ENCODE results near the gene VPS51.

VPS51 gene

GRCh38 chr11:65089621-65090020 lies 6.4 kb upstream of the VPS51 start:
- peaks cover 10% of the 10 kb centered on the region for H3K4me1 ChIP-seq (ENCODE audit: control insufficient read depth, insufficient read depth, low read length)
- no peaks in the 10 kb centered on the region for H3K9me3 ChIP-seq (ENCODE audit: control insufficient read depth in 2 of 2, low read length in 2 of 2)
- H3K36me3 ChIP-seq (ENCODE audit: control insufficient read depth in 2 of 2, insufficient read depth in 2 of 2, low read length in 2 of 2), result peaks cover 28 to 35% of the 10 kb centered on the region in 2 donors
- no peak overlapping the region for H3K4me3 ChIP-seq (ENCODE audit: low read length in 2 of 2)
- H3K27me3 ChIP-seq (ENCODE audit: control insufficient read depth in 1 of 2, insufficient read depth in 2 of 2, low read length in 2 of 2), result no peaks in the 10 kb centered on the region
- no peak overlapping the region for H3K9ac ChIP-seq (ENCODE audit: low read length in 2 of 2)
- H3K27ac ChIP-seq (ENCODE audit: low read length), result no peak overlapping the region

- H3K4me1 ChIP-seq (ENCODE audit: control insufficient read depth, insufficient read depth, low read length), result peaks cover 2% of the 10 kb centered on the region
- H3K9me3 ChIP-seq (ENCODE audit: control insufficient read depth in 2 of 2, low read length in 2 of 2), result no peaks in the 10 kb centered on the region
- H3K27me3 ChIP-seq (ENCODE audit: control insufficient read depth in 1 of 2, insufficient read depth in 2 of 2, low read length in 2 of 2), result no peaks in the 10 kb centered on the region
- no peak overlapping the region for H3K9ac ChIP-seq (ENCODE audit: low read length in 2 of 2)
- H3K36me3 ChIP-seq (ENCODE audit: control insufficient read depth in 2 of 2, insufficient read depth in 2 of 2, low read length in 2 of 2), result peaks cover 23 to 31% of the 10 kb centered on the region in 2 donors
- H3K4me3 ChIP-seq (ENCODE audit: low read length in 2 of 2), result no peak overlapping the region
- no peak overlapping the region for H3K27ac ChIP-seq (ENCODE audit: low read length)
These were observed 5.4 kb upstream of the VPS51 start for GRCh38 chr11:65090628-65091027.

- Histone ChIP-seq H3K9me3 (ENCODE audit: control insufficient read depth in 2 of 2, low read length in 2 of 2) (no peaks in the 10 kb centered on the region), H3K36me3 (ENCODE audit: control insufficient read depth in 2 of 2, insufficient read depth in 2 of 2, low read length in 2 of 2) (peaks cover 0 to 5% of the 10 kb centered on the region in 2 donors), H3K27me3 (ENCODE audit: control insufficient read depth in 1 of 2, insufficient read depth in 2 of 2, low read length in 2 of 2) (no peaks in the 10 kb centered on the region), H3K27ac (ENCODE audit: low read length) (peak overlapping the region; percentile 75), H3K4me1 (ENCODE audit: control insufficient read depth, insufficient read depth, low read length) (peaks cover 10% of the 10 kb centered on the region), H3K4me3 (ENCODE audit: low read length in 2 of 2) (peak overlapping the region; percentile 75 to 85), H3K9ac (ENCODE audit: low read length in 2 of 2) (peak overlapping the region; percentile 80 to 82)
These were observed 587 bp upstream of the VPS51 start for GRCh38 chr11:65095427-65095826.

- Histone ChIP-seq H3K36me3 (ENCODE audit: control insufficient read depth in 2 of 2, insufficient read depth in 2 of 2, low read length in 2 of 2) (peaks cover 0 to 5% of the 10 kb centered on the region in 2 donors), H3K9ac (ENCODE audit: low read length in 2 of 2) (peak overlapping the region; percentile 23 to 66), H3K4me1 (ENCODE audit: control insufficient read depth, insufficient read depth, low read length) (peaks cover 10% of the 10 kb centered on the region), H3K9me3 (ENCODE audit: control insufficient read depth in 2 of 2, low read length in 2 of 2) (no peaks in the 10 kb centered on the region), H3K4me3 (ENCODE audit: low read length in 2 of 2) (peak overlapping the region; percentile 75 to 85), H3K27me3 (ENCODE audit: control insufficient read depth in 1 of 2, insufficient read depth in 2 of 2, low read length in 2 of 2) (no peaks in the 10 kb centered on the region), H3K27ac (ENCODE audit: low read length) (peak overlapping the region; percentile 75)
These were observed 912 bp downstream of the VPS51 start for GRCh38 chr11:65096926-65097325.

- Histone ChIP-seq H3K9ac (ENCODE audit: low read length in 2 of 2) (no peak overlapping the region), H3K27me3 (ENCODE audit: control insufficient read depth in 1 of 2, insufficient read depth in 2 of 2, low read length in 2 of 2) (no peaks in the 10 kb centered on the region), H3K4me1 (ENCODE audit: control insufficient read depth, insufficient read depth, low read length) (peaks cover 9% of the 10 kb centered on the region), H3K4me3 (ENCODE audit: low read length in 2 of 2) (no peak overlapping the region), H3K36me3 (ENCODE audit: control insufficient read depth in 2 of 2, insufficient read depth in 2 of 2, low read length in 2 of 2) (peaks cover 5 to 9% of the 10 kb centered on the region in 2 donors), H3K9me3 (ENCODE audit: control insufficient read depth in 2 of 2, low read length in 2 of 2) (no peaks in the 10 kb centered on the region), H3K27ac (ENCODE audit: low read length) (no peak overlapping the region)
These were observed 4.8 kb downstream of the VPS51 start for GRCh38 chr11:65100674-65101350.

- Histone ChIP-seq H3K4me1 (ENCODE audit: control insufficient read depth, insufficient read depth, low read length) (peaks cover 3% of the 10 kb centered on the region), H3K27me3 (ENCODE audit: control insufficient read depth in 1 of 2, insufficient read depth in 2 of 2, low read length in 2 of 2) (no peaks in the 10 kb centered on the region), H3K9me3 (ENCODE audit: control insufficient read depth in 2 of 2, low read length in 2 of 2) (no peaks in the 10 kb centered on the region), H3K9ac (ENCODE audit: low read length in 2 of 2) (no peak overlapping the region), H3K36me3 (ENCODE audit: control insufficient read depth in 2 of 2, insufficient read depth in 2 of 2, low read length in 2 of 2) (peaks cover 5 to 9% of the 10 kb centered on the region in 2 donors), H3K4me3 (ENCODE audit: low read length in 2 of 2) (no peak overlapping the region), H3K27ac (ENCODE audit: low read length) (no peak overlapping the region)
These were observed 6.4 kb downstream of the VPS51 start for GRCh38 chr11:65102142-65103095.

GRCh38 chr11:65103476-65103875 lies 7.5 kb downstream of the VPS51 start:
- no peak overlapping the region for H3K27ac ChIP-seq (ENCODE audit: low read length)
- H3K4me1 ChIP-seq (ENCODE audit: control insufficient read depth, insufficient read depth, low read length), result peaks cover 3% of the 10 kb centered on the region
- H3K36me3 ChIP-seq (ENCODE audit: control insufficient read depth in 2 of 2, insufficient read depth in 2 of 2, low read length in 2 of 2), result peaks cover 5 to 12% of the 10 kb centered on the region in 2 donors
- no peak overlapping the region for H3K4me3 ChIP-seq (ENCODE audit: low read length in 2 of 2)
- H3K9ac ChIP-seq (ENCODE audit: low read length in 2 of 2), result no peak overlapping the region
- H3K9me3 ChIP-seq (ENCODE audit: control insufficient read depth in 2 of 2, low read length in 2 of 2), result no peaks in the 10 kb centered on the region
- no peaks in the 10 kb centered on the region for H3K27me3 ChIP-seq (ENCODE audit: control insufficient read depth in 1 of 2, insufficient read depth in 2 of 2, low read length in 2 of 2)

- Histone ChIP-seq H3K9me3 (ENCODE audit: control insufficient read depth in 2 of 2, low read length in 2 of 2) (no peaks in the 10 kb centered on the region), H3K4me1 (ENCODE audit: control insufficient read depth, insufficient read depth, low read length) (peaks cover 3% of the 10 kb centered on the region), H3K9ac (ENCODE audit: low read length in 2 of 2) (no peak overlapping the region), H3K36me3 (ENCODE audit: control insufficient read depth in 2 of 2, insufficient read depth in 2 of 2, low read length in 2 of 2) (peaks cover 11 to 20% of the 10 kb centered on the region in 2 donors), H3K27me3 (ENCODE audit: control insufficient read depth in 1 of 2, insufficient read depth in 2 of 2, low read length in 2 of 2) (no peaks in the 10 kb centered on the region), H3K4me3 (ENCODE audit: low read length in 2 of 2) (no peak overlapping the region), H3K27ac (ENCODE audit: low read length) (no peak overlapping the region)
These were observed 8.6 kb downstream of the VPS51 start for GRCh38 chr11:65104628-65105027.

- Histone ChIP-seq H3K4me1 (ENCODE audit: control insufficient read depth, insufficient read depth, low read length) (peaks cover 21% of the 10 kb centered on the region), H3K27ac (ENCODE audit: low read length) (no peak overlapping the region), H3K9me3 (ENCODE audit: control insufficient read depth in 2 of 2, low read length in 2 of 2) (no peaks in the 10 kb centered on the region), H3K9ac (ENCODE audit: low read length in 2 of 2) (no peak overlapping the region), H3K27me3 (ENCODE audit: control insufficient read depth in 1 of 2, insufficient read depth in 2 of 2, low read length in 2 of 2) (no peaks in the 10 kb centered on the region), H3K36me3 (ENCODE audit: control insufficient read depth in 2 of 2, insufficient read depth in 2 of 2, low read length in 2 of 2) (peaks cover 11 to 20% of the 10 kb centered on the region in 2 donors), H3K4me3 (ENCODE audit: low read length in 2 of 2) (no peak overlapping the region)
These were observed 11.1 kb downstream of the VPS51 start for GRCh38 chr11:65107078-65107477.

GRCh38 chr11:65107751-65108468 lies 11.9 kb downstream of the VPS51 start:
- peaks cover 26% of the 10 kb centered on the region for H3K4me1 ChIP-seq (ENCODE audit: control insufficient read depth, insufficient read depth, low read length)
- H3K36me3 ChIP-seq (ENCODE audit: control insufficient read depth in 2 of 2, insufficient read depth in 2 of 2, low read length in 2 of 2), result peaks cover 7 to 17% of the 10 kb centered on the region in 2 donors

More at GRCh38 chr11:65107751-65108468, 11.9 kb downstream of the VPS51 start:
- Histone ChIP-seq H3K9me3 (ENCODE audit: control insufficient read depth in 2 of 2, low read length in 2 of 2) (no peaks in the 10 kb centered on the region), H3K4me3 (ENCODE audit: low read length in 2 of 2) (no peak overlapping the region), H3K9ac (ENCODE audit: low read length in 2 of 2) (no peak overlapping the region), H3K27ac (ENCODE audit: low read length) (no peak overlapping the region), H3K27me3 (ENCODE audit: control insufficient read depth in 1 of 2, insufficient read depth in 2 of 2, low read length in 2 of 2) (no peaks in the 10 kb centered on the region)
